ENCODE results near the gene PIK3R4.

DNA sequence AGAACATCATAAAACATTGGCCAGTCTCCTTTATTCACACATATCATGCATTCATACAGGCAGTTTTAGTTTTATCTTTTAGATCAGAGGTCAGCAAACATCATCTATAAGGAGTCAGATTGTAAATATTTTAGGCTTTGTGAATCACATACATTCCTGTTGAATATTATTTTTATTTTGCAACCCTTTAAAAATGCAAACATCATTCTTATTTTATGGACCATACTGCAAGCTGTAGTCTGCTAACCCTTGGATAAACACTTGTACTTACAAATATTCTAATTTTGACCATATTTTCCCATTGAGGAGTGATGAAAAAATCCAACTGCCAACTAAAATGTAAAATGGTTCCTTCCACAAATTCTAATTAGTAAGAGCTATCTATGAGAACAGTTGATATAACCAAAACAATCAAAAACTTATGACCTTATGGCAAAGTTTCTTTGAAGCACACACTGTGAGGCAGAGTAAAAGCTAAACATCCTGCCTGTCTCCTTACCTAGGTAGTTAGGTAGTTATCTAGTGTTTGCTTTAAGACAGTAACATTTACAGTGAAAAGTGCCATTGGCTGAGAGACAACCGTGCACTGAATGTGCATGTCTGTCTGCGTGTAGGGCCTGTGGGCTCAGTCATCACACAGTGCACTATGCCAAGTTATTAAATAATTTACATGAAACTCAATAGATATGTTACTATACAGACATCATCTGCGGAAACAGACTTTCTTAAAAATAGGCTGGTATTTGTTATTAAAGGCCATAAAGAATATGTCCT is 57.7 kb downstream of the PIK3R4 start:
- TF ChIP-seq EZH2phosphoT487 (IDR thresholded peaks at IDR 0.05; ENCODE audit: borderline replicate concordance, low read length) = no peak
- TF ChIP-seq, protein P1, sequence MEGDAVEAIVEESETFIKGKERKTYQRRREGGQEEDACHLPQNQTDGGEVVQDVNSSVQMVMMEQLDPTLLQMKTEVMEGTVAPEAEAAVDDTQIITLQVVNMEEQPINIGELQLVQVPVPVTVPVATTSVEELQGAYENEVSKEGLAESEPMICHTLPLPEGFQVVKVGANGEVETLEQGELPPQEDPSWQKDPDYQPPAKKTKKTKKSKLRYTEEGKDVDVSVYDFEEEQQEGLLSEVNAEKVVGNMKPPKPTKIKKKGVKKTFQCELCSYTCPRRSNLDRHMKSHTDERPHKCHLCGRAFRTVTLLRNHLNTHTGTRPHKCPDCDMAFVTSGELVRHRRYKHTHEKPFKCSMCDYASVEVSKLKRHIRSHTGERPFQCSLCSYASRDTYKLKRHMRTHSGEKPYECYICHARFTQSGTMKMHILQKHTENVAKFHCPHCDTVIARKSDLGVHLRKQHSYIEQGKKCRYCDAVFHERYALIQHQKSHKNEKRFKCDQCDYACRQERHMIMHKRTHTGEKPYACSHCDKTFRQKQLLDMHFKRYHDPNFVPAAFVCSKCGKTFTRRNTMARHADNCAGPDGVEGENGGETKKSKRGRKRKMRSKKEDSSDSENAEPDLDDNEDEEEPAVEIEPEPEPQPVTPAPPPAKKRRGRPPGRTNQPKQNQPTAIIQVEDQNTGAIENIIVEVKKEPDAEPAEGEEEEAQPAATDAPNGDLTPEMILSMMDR (IDR thresholded peaks at IDR 0.05; ENCODE audit: low read depth, low read length, poor library complexity, severe bottlenecking) = no peak
